ENCODE measurements around the gene RCN2.
"Not testable (repeated sequence)": the region's sequence is repeated elsewhere in the genome, so short reads cannot be mapped to it uniquely, and the experiment has no call there.

Gene RCN2

GRCh38 chr15:76931397-76932134, at the start of gene RCN2:
TSS of gene RCN2 (plus strand) at chr15:76931749. CDS start at chr15:76931842, 93 bp downstream.
- peak; percentile 84 for DNase-seq

GRCh38 chr15:76885212-76885611, 46.3 kb upstream of the RCN2 start:
- DNase-seq, result no peak

GRCh38 chr15:76887280-76888141, 44.0 kb upstream of the RCN2 start:
- not testable (repeated sequence) for DNase-seq

GRCh38 chr15:76892836-76893235, 38.7 kb upstream of the RCN2 start:
- not testable (repeated sequence) for DNase-seq

GRCh38 chr15:76894174-76894573, 37.4 kb upstream of the RCN2 start:
- no peak for DNase-seq

- DNase-seq, result no peak
Measured at GRCh38 chr15:76898102-76898501, 33.4 kb upstream of the RCN2 start.

- not testable (repeated sequence) for DNase-seq
Measured at GRCh38 chr15:76899176-76899930, 32.2 kb upstream of the RCN2 start.

- DNase-seq, result not testable (repeated sequence)
Measured at GRCh38 chr15:76899931-76900310, 31.6 kb upstream of the RCN2 start.

GRCh38 chr15:76901965-76902364, 29.6 kb upstream of the RCN2 start:
- DNase-seq, result no peak

- DNase-seq, result no peak
Measured at GRCh38 chr15:76903251-76903681, 28.3 kb upstream of the RCN2 start.

- DNase-seq, result no peak
Measured at GRCh38 chr15:76904461-76905012, 27.0 kb upstream of the RCN2 start.

- DNase-seq, result peak; percentile 71
Measured at GRCh38 chr15:76905013-76905839, 26.3 kb upstream of the RCN2 start, which contains the start of gene SCAPER. TSS of gene SCAPER (minus strand) at chr15:76905340. CDS start at chr15:76883817, 21,523 bp downstream.

- no peak for DNase-seq
Measured at GRCh38 chr15:76905855-76906254, 25.7 kb upstream of the RCN2 start.

- no peak for DNase-seq
Measured at GRCh38 chr15:76912430-76912829, 19.1 kb upstream of the RCN2 start.

- DNase-seq, result no peak
Measured at GRCh38 chr15:76913737-76914136, 17.8 kb upstream of the RCN2 start.

- DNase-seq, result no peak
Measured at GRCh38 chr15:76916369-76916768, 15.2 kb upstream of the RCN2 start.

GRCh38 chr15:76928201-76928600, 3.3 kb upstream of the RCN2 start:
- DNase-seq, result no peak

- no peak for DNase-seq
Measured at GRCh38 chr15:76929011-76929760, 2.4 kb upstream of the RCN2 start.

- no peak for DNase-seq
Measured at GRCh38 chr15:76930831-76931396, 635 bp upstream of the RCN2 start.

- DNase-seq, result no peak
Measured at GRCh38 chr15:76932135-76932966, 802 bp downstream of the RCN2 start.
